ENCODE results near the gene EPHA3.

DNA sequence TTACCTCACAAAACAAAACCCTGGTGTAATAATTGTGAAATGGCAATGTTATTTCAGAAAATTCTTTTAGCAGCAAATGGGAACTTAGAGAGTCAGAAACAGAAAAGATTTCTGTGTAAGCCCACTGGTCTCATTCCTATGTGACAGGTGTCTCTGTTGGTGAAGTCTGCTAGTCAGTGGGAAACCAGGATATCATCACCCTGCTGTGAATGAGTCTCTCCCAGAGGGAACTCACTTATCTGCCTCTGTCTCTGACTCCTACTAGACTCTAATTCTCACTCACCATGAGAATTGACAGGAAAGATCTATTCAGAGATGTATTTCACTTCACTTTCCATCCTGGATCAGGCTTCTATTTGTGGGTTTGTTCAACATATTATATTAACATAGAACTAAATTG lies 266.0 kb downstream of the EPHA3 start:
- TF ChIP-seq EP300 (IDR thresholded peaks at IDR 0.05) (no peak), POLR2A (IDR thresholded peaks at IDR 0.05) (no peak)
- TF ChIP-seq, protein P1, sequence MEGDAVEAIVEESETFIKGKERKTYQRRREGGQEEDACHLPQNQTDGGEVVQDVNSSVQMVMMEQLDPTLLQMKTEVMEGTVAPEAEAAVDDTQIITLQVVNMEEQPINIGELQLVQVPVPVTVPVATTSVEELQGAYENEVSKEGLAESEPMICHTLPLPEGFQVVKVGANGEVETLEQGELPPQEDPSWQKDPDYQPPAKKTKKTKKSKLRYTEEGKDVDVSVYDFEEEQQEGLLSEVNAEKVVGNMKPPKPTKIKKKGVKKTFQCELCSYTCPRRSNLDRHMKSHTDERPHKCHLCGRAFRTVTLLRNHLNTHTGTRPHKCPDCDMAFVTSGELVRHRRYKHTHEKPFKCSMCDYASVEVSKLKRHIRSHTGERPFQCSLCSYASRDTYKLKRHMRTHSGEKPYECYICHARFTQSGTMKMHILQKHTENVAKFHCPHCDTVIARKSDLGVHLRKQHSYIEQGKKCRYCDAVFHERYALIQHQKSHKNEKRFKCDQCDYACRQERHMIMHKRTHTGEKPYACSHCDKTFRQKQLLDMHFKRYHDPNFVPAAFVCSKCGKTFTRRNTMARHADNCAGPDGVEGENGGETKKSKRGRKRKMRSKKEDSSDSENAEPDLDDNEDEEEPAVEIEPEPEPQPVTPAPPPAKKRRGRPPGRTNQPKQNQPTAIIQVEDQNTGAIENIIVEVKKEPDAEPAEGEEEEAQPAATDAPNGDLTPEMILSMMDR (IDR thresholded peaks at IDR 0.05): no peak

Measured in stomach (tissue), 4 donors.